IMR-90 (cell line): ENCODE measurements around the gene ITCH. TPM values are rescaled to one million over a fixed set of nuclear protein-coding genes. Genes with fewer than 3 reads are reported as not detected.

Experiments
- ATAC-seq: fragments of 200-7000 bp; cut with Tn5 transposase; 2 replicates; pipeline ENCODE4 v1.9.1; 2020; ENCODE audit warnings: low read depth, mild to moderate bottlenecking, moderate library complexity
- BruUV-seq: library from RNA; stranded (reverse); fragments of 400-500 nt; replicated peaks from 2 replicates; lab custom pipeline; 2021; lab: Mats Ljungman, UMichigan
- CTCF ChIA-PET: fragments of 300-600 bp; formaldehyde crosslinking; extraction: SDS; loops from one replicate; lab custom pipeline; 2021; ENCODE audit warnings: antibody characterized with exemption; lab: Yijun Ruan, JAX
- POLR2A ChIA-PET: fragments of 300-600 bp; sonication (Branson Sonifier 250); formaldehyde crosslinking; loops from one replicate; lab custom pipeline; 2022; ENCODE audit warnings: antibody characterized with exemption; ENCODE audit not compliant: unreplicated experiment; lab: Charles Lee
- DNase-seq: peaks from one replicate; pipeline ENCODE4 v3.0.0; 2013
- H2AFZ ChIP-seq: replicated peaks from 2 replicates; pipeline ENCODE3; 2013; ENCODE audit warnings: low read length, mild to moderate bottlenecking; ENCODE audit not compliant: poor library complexity
- H2AK5ac ChIP-seq: 2 replicates; pipeline ENCODE4 v1.6.1; 2013; ENCODE audit warnings: low read depth, low read length, inconsistent platforms
- H2AK9ac ChIP-seq: replicated peaks from 2 replicates; pipeline ENCODE3; 2013; ENCODE audit warnings: mild to moderate bottlenecking, low read depth, low read length, moderate library complexity; ENCODE audit not compliant: poor library complexity
- H2BK120ac ChIP-seq: 2 replicates; pipeline ENCODE4 v1.6.1; 2013; ENCODE audit warnings: low read depth, low read length, inconsistent platforms
- H2BK15ac ChIP-seq: 3 replicates; pipeline ENCODE4 v1.6.1; 2013; ENCODE audit warnings: low read depth, low read length, inconsistent platforms
- H2BK20ac ChIP-seq: 2 replicates; pipeline ENCODE4 v1.6.1; 2013; ENCODE audit warnings: low read depth, mild to moderate bottlenecking, inconsistent platforms, low read length, moderate library complexity
- H2BK5ac ChIP-seq: 2 replicates; pipeline ENCODE4 v1.6.1; 2013; ENCODE audit warnings: mild to moderate bottlenecking, low read depth, low read length, inconsistent platforms; ENCODE audit not compliant: poor library complexity, severe bottlenecking
- H3K14ac ChIP-seq: replicated peaks from 2 replicates; pipeline ENCODE4 v1.6.1; 2013; ENCODE audit warnings: low read depth, low read length, inconsistent platforms
- H3K18ac ChIP-seq: 2 replicates; pipeline ENCODE4 v1.6.1; 2013; ENCODE audit warnings: low read depth, low read length, control low read depth
- H3K23ac ChIP-seq: 2 replicates; pipeline ENCODE4 v1.6.1; 2013; ENCODE audit warnings: low read depth, low read length, inconsistent platforms
- H3K27ac ChIP-seq: 2 replicates; pipeline ENCODE4 v1.5.1; 2013; ENCODE audit warnings: mild to moderate bottlenecking, control low read depth, low read length; ENCODE audit not compliant: insufficient read depth
- H3K27me3 ChIP-seq: 2 replicates; pipeline ENCODE4 v1.6.1; 2013; ENCODE audit warnings: low read length; ENCODE audit not compliant: control insufficient read depth, insufficient read depth
- H3K36me3 ChIP-seq: 2 replicates; pipeline ENCODE4 v1.6.1; 2013; ENCODE audit warnings: low read length, mixed read lengths; ENCODE audit not compliant: control insufficient read depth, insufficient read depth
- H3K4ac ChIP-seq: 2 replicates; pipeline ENCODE4 v1.6.1; 2013; ENCODE audit warnings: low read depth, low read length, inconsistent platforms
- H3K4me1 ChIP-seq: 2 replicates; pipeline ENCODE4 v1.6.1; 2013; ENCODE audit warnings: low read length, mixed read lengths; ENCODE audit not compliant: control insufficient read depth, insufficient read depth
- H3K4me2 ChIP-seq: 2 replicates; pipeline ENCODE4 v1.6.1; 2013; ENCODE audit warnings: low read depth, mild to moderate bottlenecking, control low read depth, low read length, moderate library complexity
- H3K4me3 ChIP-seq: 2 replicates; pipeline ENCODE4 v1.5.1; 2013; ENCODE audit warnings: low read depth, mild to moderate bottlenecking, control low read depth, low read length, moderate library complexity; ENCODE audit not compliant: insufficient read depth
- H3K56ac ChIP-seq: 2 replicates; pipeline ENCODE4 v1.6.1; 2013; ENCODE audit warnings: low read length, inconsistent platforms; ENCODE audit not compliant: insufficient read depth; ENCODE audit errors: extremely low read depth
- H3K79me1 ChIP-seq, 2 experiments: 2 replicates each; pipeline ENCODE4 v1.6.1; 2013; ENCODE audit warnings: low read length in 2 of 2, inconsistent platforms in 1 of 2, low read depth in 1 of 2
- H3K9ac ChIP-seq: 2 replicates; pipeline ENCODE4 v1.6.1; 2013; ENCODE audit warnings: low read depth, low read length, control low read depth
- H3K9me1 ChIP-seq: 2 replicates; pipeline ENCODE4 v1.6.1; 2013; ENCODE audit warnings: low read length, inconsistent platforms; ENCODE audit not compliant: insufficient read depth
- H3K9me3 ChIP-seq: 2 replicates; pipeline ENCODE4 v1.6.1; 2013; ENCODE audit warnings: low read length; ENCODE audit not compliant: control insufficient read depth, insufficient read depth
- H4K20me1 ChIP-seq: 2 replicates; pipeline ENCODE4 v1.6.1; 2013; ENCODE audit warnings: low read length, inconsistent platforms; ENCODE audit not compliant: insufficient read depth
- H4K5ac ChIP-seq: 2 replicates; pipeline ENCODE4 v1.6.1; 2013; ENCODE audit warnings: mild to moderate bottlenecking, low read depth, low read length, control low read depth
- H4K8ac ChIP-seq, 2 experiments: 2 replicates each; pipeline ENCODE4 v1.6.1; 2013; ENCODE audit warnings: low read depth in 2 of 2, low read length in 2 of 2, control low read depth in 1 of 2, inconsistent platforms in 1 of 2
- H4K91ac ChIP-seq: 2 replicates; pipeline ENCODE4 v1.6.1; 2013; ENCODE audit warnings: low read depth, low read length, inconsistent platforms; ENCODE audit not compliant: insufficient read depth
- BHLHE40 ChIP-seq: fragments of 150-350 bp; IDR thresholded peaks from 2 replicates; pipeline ENCODE4 v1.6.1; 2016; ENCODE audit warnings: mild to moderate bottlenecking, low read depth, low read length
- CEBPB ChIP-seq: IDR thresholded peaks from 2 replicates; pipeline ENCODE4 v1.6.1; 2012; ENCODE audit warnings: low read depth, low read length, improper control_type of control experiment
- CHD1 ChIP-seq: IDR thresholded peaks from 2 replicates; pipeline ENCODE4 v1.6.1; 2012; ENCODE audit warnings: low read depth, low read length, improper control_type of control experiment
- CTCF ChIP-seq: conservative IDR thresholded peaks from 2 replicates; pipeline ENCODE4 v1.5.1; 2012; ENCODE audit warnings: mild to moderate bottlenecking, low read depth, low read length, improper control_type of control experiment
- ELK1 ChIP-seq: fragments of 150-350 bp; IDR thresholded peaks from 2 replicates; pipeline ENCODE4 v1.6.1; 2016; ENCODE audit warnings: low read depth, mild to moderate bottlenecking, low read length, moderate library complexity, borderline replicate concordance
- FOS ChIP-seq: fragments of 150-350 bp; IDR thresholded peaks from 2 replicates; pipeline ENCODE4 v1.6.1; 2016; ENCODE audit warnings: low read depth, low read length
- MAFK ChIP-seq: IDR thresholded peaks from 2 replicates; pipeline ENCODE4 v1.6.1; 2012; ENCODE audit warnings: low read depth, low read length, improper control_type of control experiment
- MAZ ChIP-seq: IDR thresholded peaks from 2 replicates; pipeline ENCODE4 v1.6.1; 2012; ENCODE audit warnings: low read depth, mild to moderate bottlenecking, low read length, improper control_type of control experiment, moderate library complexity, borderline replicate concordance
- MXI1 ChIP-seq: IDR thresholded peaks from 2 replicates; pipeline ENCODE4 v1.6.1; 2012; ENCODE audit warnings: low read depth, mild to moderate bottlenecking, low read length, moderate library complexity, borderline replicate concordance
- NFE2L2 ChIP-seq: fragments of 150-350 bp; IDR thresholded peaks from 2 replicates; pipeline ENCODE4 v1.6.1; 2016; ENCODE audit warnings: low read depth, mild to moderate bottlenecking, low read length
- POLR2A ChIP-seq: IDR thresholded peaks from 2 replicates; pipeline ENCODE4 v1.6.1; 2012; ENCODE audit warnings: mild to moderate bottlenecking, low read depth, low read length
- RAD21 ChIP-seq: IDR thresholded peaks from 2 replicates; pipeline ENCODE4 v1.6.1; 2012; ENCODE audit warnings: low read length, improper control_type of control experiment
- RCOR1 ChIP-seq: IDR thresholded peaks from 2 replicates; pipeline ENCODE4 v1.6.1; 2012; ENCODE audit warnings: mild to moderate bottlenecking, low read length, improper control_type of control experiment; ENCODE audit not compliant: insufficient replicate concordance
- RFX5 ChIP-seq: IDR thresholded peaks from 2 replicates; pipeline ENCODE4 v1.8.0; 2012; ENCODE audit warnings: low read depth, mild to moderate bottlenecking, low read length, moderate library complexity
- SMC3 ChIP-seq: fragments of 150-350 bp; IDR thresholded peaks from 2 replicates; pipeline ENCODE4 v1.6.1; 2016; ENCODE audit warnings: low read depth, mild to moderate bottlenecking, antibody characterized with exemption, low read length, moderate library complexity
- USF2 ChIP-seq: fragments of 150-350 bp; IDR thresholded peaks from 2 replicates; pipeline ENCODE4 v1.6.1; 2017; ENCODE audit warnings: mild to moderate bottlenecking, antibody characterized with exemption, low read length, low read depth
- WGBS, 2 experiments: methylation state at CpG; one replicate each; pipeline versions ENCODE4 v1.1.5 to v1.1.7; 2013; ENCODE audit warnings: missing lambda C conversion rate in 2 of 2; ENCODE audit not compliant: insufficient read length in 1 of 2; ENCODE audit errors: extremely low coverage in 2 of 2; 5-methylcytosine and 5-hydroxymethylcytosine counted together
- dilution Hi-C: fragments of 300-500 bp; cut with HindIII; formaldehyde crosslinking; loops from one replicate; pipeline ENCODE4 v1.14.3; 2018; ENCODE audit warnings: low sequenced_read_pairs; ENCODE audit not compliant: unreplicated experiment
- in situ Hi-C: fragments of 300-500 bp; cut with MboI; formaldehyde crosslinking; loops from 3 replicates; pipeline ENCODE4 v1.14.3; 2019; ENCODE audit warnings: low sequenced_read_pairs, inconsistent platforms, mixed read lengths
- intact Hi-C: fragments of 100-400 bp; cut with micrococcal nuclease; formaldehyde crosslinking; loops from 2 replicates; pipeline ENCODE4 v1.10.0; 2022
- polyA plus RNA-seq, 3 experiments: library from polyadenylated mRNA; depleted of rRNA; stranded (reverse); fragments of >200 nt; gene quantifications; 2 replicates each; pipeline ENCODE4 v1.2.3, GENCODE V29; 2012; ENCODE audit warnings: low replicate concordance in 1 of 3
- total RNA-seq: library from RNA; depleted of rRNA; stranded (reverse); fragments of >200 nt; gene quantifications from 2 replicates; pipeline ENCODE4 v1.2.3, GENCODE V29; 2012

ITCH gene
- total and polyA plus RNA-seq, 2 of the 4 experiments (the other 2 are of a cell fraction) = 12.7 to 94.6 TPM

DNA sequence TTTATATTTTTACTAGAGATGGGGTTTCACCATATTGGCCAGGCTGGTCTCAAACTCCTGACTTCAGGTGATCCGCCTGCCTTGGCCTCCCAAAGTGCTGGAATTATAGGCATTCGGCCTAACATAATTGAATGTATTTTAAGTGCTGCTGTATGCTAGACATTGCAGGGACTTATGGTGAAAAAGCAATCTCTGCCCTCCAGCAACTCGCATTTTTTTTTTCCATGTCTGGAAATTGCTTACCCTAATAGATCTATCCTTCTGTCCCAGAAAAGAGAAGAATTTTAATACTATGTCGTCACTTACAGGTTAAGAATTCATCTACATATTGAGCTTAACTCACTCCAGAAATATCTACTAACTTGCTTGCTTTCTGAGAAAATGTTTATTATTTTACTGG lies 10.4 kb downstream of the ITCH start:
- in situ Hi-C loops = no loop called here
- Histone ChIP-seq H3K9me3 (no peaks in the 10 kb centered on the region), H3K36me3 (peaks cover 39% of the 10 kb centered on the region), H2BK120ac (no peak overlapping the region), H2AK5ac (no peak overlapping the region), H3K27me3 (no peaks in the 10 kb centered on the region), H3K4ac (no peak overlapping the region), H3K4me3 (no peak overlapping the region), H2AFZ (no peak overlapping the region), H2BK5ac (no peak overlapping the region), H4K20me1 (peaks cover 71% of the 10 kb centered on the region), H3K56ac (no peak overlapping the region), H3K27ac (no peak overlapping the region), H4K91ac (no peak overlapping the region), H3K4me2 (no peak overlapping the region), H3K14ac (no peak overlapping the region), H2AK9ac (no peak overlapping the region), H4K5ac (no peak overlapping the region), H3K9ac (no peak overlapping the region), H3K23ac (no peak overlapping the region), H3K18ac (no peak overlapping the region), H2BK15ac (no peak overlapping the region), H3K9me1 (peaks cover 15% of the 10 kb centered on the region), H3K79me1 (peaks cover 28 to 64% of the 10 kb centered on the region in 2 experiments), H2BK20ac (no peak overlapping the region), H4K8ac (no peak overlapping the region), H3K4me1 (peaks cover 4% of the 10 kb centered on the region)
- dilution Hi-C loops = no loop called here
- no peak for TF ChIP-seq FOS
- no peak for TF ChIP-seq SMC3
- no peak for TF ChIP-seq CTCF
- TF ChIP-seq NFE2L2 = no peak
- no peak for TF ChIP-seq MXI1
- TF ChIP-seq RCOR1 = no peak
- no peak for TF ChIP-seq BHLHE40
- no peak for TF ChIP-seq RAD21
- no peak for TF ChIP-seq CHD1
- no peak for TF ChIP-seq POLR2A
- TF ChIP-seq CEBPB = no peak
- no peak for TF ChIP-seq RFX5
- no peak for TF ChIP-seq MAFK
- TF ChIP-seq MAZ = no peak
- no peak for TF ChIP-seq USF2
- no peak for TF ChIP-seq ELK1
- POLR2A ChIA-PET = no interaction called here
- ATAC-seq (no peak), DNase-seq (no peak)
- CTCF ChIA-PET = no interaction called here
- intact Hi-C loops = no loop called here
- WGBS, 2 experiments = no CpG with 5 or more reads among the region's 4 CpGs
- no TSS peak for BruUV-seq
